AG10803 (cell line): ENCODE results near the gene RNF145.
A peak's percentile ranks its signal among the peaks of the same experiment; 100 is the strongest.

Experiments
- DNase-seq: peaks from one replicate; pipeline ENCODE4 v3.0.0; 2010; ENCODE audit warnings: low read depth
- H3K4me3 ChIP-seq: 2 replicates; pipeline ENCODE4 v1.5.1; 2011; ENCODE audit warnings: mild to moderate bottlenecking, low read length, control low read depth
- TF ChIP-seq, protein P1 (sequence below): conservative IDR thresholded peaks from 2 replicates; pipeline ENCODE4 v1.5.1; 2011; ENCODE audit warnings: mild to moderate bottlenecking, low read length, control low read depth, inconsistent platforms

Gene RNF145, protein sequence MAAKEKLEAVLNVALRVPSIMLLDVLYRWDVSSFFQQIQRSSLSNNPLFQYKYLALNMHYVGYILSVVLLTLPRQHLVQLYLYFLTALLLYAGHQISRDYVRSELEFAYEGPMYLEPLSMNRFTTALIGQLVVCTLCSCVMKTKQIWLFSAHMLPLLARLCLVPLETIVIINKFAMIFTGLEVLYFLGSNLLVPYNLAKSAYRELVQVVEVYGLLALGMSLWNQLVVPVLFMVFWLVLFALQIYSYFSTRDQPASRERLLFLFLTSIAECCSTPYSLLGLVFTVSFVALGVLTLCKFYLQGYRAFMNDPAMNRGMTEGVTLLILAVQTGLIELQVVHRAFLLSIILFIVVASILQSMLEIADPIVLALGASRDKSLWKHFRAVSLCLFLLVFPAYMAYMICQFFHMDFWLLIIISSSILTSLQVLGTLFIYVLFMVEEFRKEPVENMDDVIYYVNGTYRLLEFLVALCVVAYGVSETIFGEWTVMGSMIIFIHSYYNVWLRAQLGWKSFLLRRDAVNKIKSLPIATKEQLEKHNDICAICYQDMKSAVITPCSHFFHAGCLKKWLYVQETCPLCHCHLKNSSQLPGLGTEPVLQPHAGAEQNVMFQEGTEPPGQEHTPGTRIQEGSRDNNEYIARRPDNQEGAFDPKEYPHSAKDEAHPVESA

DNA sequence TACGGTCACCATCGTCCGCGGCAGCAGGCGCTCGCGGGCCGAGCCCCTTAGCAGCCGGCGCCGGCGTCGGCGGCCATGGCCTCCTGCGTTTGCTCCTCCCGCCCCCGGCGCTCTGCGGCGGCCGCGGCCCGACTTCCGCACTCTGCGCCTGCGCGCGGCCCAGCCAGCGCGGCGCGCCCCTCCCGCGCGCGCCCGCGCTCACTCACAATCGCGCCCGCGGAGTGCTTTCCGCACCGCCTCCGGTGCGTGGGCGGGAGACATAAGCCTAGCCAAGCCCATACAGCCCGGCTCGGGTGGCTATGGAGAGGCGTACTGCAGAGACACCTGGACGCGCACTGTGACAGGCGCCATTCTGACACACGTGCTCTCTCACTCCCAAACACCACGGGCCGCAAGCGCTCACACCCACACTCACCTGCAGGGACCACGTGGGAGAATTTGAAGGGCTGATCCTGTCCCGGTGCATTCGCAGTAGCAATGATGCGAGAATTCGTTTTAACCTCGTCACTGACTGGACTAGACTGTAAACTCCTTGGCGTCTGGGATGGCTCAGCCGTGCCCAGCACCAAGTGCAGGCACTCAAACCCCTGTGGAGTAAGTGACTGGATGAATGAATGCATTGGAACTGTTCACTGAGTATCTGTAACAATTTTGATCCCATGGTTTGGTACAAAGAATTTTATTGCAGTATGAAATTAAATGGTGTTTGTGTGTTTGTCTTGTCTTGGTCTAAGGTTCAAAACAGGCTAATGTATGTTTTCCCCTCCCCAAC, at the start of gene RNF145:
RNF145 (minus strand) TSS at position 116 of the 772 bp plus-strand sequence. CDS start 5,936 bp downstream, outside the sequence.
- DNase-seq: peak; percentile 77
- TF ChIP-seq, protein P1, sequence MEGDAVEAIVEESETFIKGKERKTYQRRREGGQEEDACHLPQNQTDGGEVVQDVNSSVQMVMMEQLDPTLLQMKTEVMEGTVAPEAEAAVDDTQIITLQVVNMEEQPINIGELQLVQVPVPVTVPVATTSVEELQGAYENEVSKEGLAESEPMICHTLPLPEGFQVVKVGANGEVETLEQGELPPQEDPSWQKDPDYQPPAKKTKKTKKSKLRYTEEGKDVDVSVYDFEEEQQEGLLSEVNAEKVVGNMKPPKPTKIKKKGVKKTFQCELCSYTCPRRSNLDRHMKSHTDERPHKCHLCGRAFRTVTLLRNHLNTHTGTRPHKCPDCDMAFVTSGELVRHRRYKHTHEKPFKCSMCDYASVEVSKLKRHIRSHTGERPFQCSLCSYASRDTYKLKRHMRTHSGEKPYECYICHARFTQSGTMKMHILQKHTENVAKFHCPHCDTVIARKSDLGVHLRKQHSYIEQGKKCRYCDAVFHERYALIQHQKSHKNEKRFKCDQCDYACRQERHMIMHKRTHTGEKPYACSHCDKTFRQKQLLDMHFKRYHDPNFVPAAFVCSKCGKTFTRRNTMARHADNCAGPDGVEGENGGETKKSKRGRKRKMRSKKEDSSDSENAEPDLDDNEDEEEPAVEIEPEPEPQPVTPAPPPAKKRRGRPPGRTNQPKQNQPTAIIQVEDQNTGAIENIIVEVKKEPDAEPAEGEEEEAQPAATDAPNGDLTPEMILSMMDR: no peak
- peak within 1 kb of the TSS; percentile 87 for H3K4me3 ChIP-seq

GRCh38 chr5:159258361-159258760, 49.0 kb upstream of the RNF145 start:
- TF ChIP-seq, protein P1: 0 out of 2 replicates have a peak, but pooled peaks have one; percentile 2
- no peak overlapping the region for H3K4me3 ChIP-seq
- DNase-seq: no peak

- TF ChIP-seq, protein P1: no peak
- H3K4me3 ChIP-seq: no peak overlapping the region
- DNase-seq: no peak
Measured at GRCh38 chr5:159257629-159258283, 48.4 kb upstream of the RNF145 start.

DNA sequence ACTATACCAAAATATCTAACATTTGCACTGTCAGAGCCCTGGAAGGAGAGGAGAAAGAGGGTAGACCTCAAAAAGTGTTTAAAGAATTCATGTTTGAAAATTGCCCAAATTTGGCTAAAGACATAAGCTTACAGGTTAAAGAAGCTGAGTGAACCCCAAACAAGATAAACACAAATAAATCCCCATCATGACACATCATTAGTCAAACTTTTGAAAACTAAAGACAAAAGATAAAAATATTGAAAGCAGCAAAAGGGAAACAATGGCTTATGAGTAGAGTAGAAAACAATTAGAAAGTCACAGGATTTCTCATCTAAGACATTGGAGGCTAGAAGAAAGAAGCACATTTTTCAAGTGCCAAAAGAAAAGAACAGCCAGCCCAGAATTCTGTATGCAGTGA, 47.7 kb upstream of the RNF145 start:
- DNase-seq: no peak
- no peak overlapping the region for H3K4me3 ChIP-seq
- TF ChIP-seq, protein P1: no peak

- TF ChIP-seq, protein P1: no peak
- no peak for DNase-seq
- H3K4me3 ChIP-seq: no peak overlapping the region
Measured at GRCh38 chr5:159252195-159252594, 42.8 kb upstream of the RNF145 start.

- no peak for DNase-seq
- no peak overlapping the region for H3K4me3 ChIP-seq
- TF ChIP-seq, protein P1: no peak
Measured at GRCh38 chr5:159249158-159249557, 39.8 kb upstream of the RNF145 start.
